GM21423 (cell line): ENCODE data around the gene MAML3.

ENCODE experiments used
- ATAC-seq: cut with Tn5 transposase; IDR thresholded peaks from one replicate; pipeline ENCODE4 v1.9.1; 2021; ENCODE audit warnings: mild to moderate bottlenecking, moderate library complexity; ENCODE audit not compliant: unreplicated experiment

MAML3 gene

GRCh38 chr4:140127422-140127821 lies 26.6 kb downstream of the MAML3 start:
- ATAC-seq: no peak

- ATAC-seq: no peak
Observed at GRCh38 chr4:140126261-140126660, 27.7 kb downstream of the MAML3 start.

GRCh38 chr4:140125374-140125773 lies 28.6 kb downstream of the MAML3 start:
- ATAC-seq: no peak

- ATAC-seq: no peak
Observed at GRCh38 chr4:140123666-140124377, 30.2 kb downstream of the MAML3 start.

- ATAC-seq: no peak
Observed at GRCh38 chr4:140122891-140123290, 31.1 kb downstream of the MAML3 start.

GRCh38 chr4:140121646-140122045 lies 32.3 kb downstream of the MAML3 start:
- no peak for ATAC-seq

- no peak for ATAC-seq
Observed at GRCh38 chr4:140118931-140119640, 34.9 kb downstream of the MAML3 start.

GRCh38 chr4:140117947-140118346 lies 36.0 kb downstream of the MAML3 start:
- ATAC-seq: no peak

- peak; percentile 51 for ATAC-seq
Observed at GRCh38 chr4:140116442-140117104, 37.4 kb downstream of the MAML3 start.

- ATAC-seq: peak; percentile 42
Observed at GRCh38 chr4:140115140-140115539, 38.8 kb downstream of the MAML3 start.

- peak; percentile 52 for ATAC-seq
Observed at GRCh38 chr4:140113653-140114052, 40.3 kb downstream of the MAML3 start.

GRCh38 chr4:140112576-140112975 lies 41.4 kb downstream of the MAML3 start:
- no peak for ATAC-seq

- ATAC-seq: no peak
Observed at GRCh38 chr4:140111256-140111655, 42.7 kb downstream of the MAML3 start.

GRCh38 chr4:140110542-140111215 lies 43.3 kb downstream of the MAML3 start:
- no peak for ATAC-seq

- ATAC-seq: no peak
Observed at GRCh38 chr4:140109737-140110136, 44.2 kb downstream of the MAML3 start.

GRCh38 chr4:140109292-140109691 lies 44.7 kb downstream of the MAML3 start:
- ATAC-seq: no peak

- ATAC-seq: no peak
Observed at GRCh38 chr4:140108713-140109230, 45.2 kb downstream of the MAML3 start.

- ATAC-seq: no peak
Observed at GRCh38 chr4:140108243-140108642, 45.7 kb downstream of the MAML3 start.

GRCh38 chr4:140106289-140106844 lies 47.6 kb downstream of the MAML3 start:
- no peak for ATAC-seq

GRCh38 chr4:140105436-140105835 lies 48.5 kb downstream of the MAML3 start:
- ATAC-seq: no peak

- ATAC-seq: peak; percentile 93
Observed at GRCh38 chr4:140103676-140104075, 50.3 kb downstream of the MAML3 start.
